Measurements from ENCODE around the gene LDLRAD2.

The LDLRAD2 gene

GRCh38 chr1:21860971-21861370 is 48.9 kb downstream of the LDLRAD2 start:
- Histone ChIP-seq H3F3A (ENCODE audit: insufficient read depth, low read length) (peaks cover 2% of the 10 kb centered on the region), H3K79me2 (ENCODE audit: low read length) (no peaks in the 10 kb centered on the region), H3K9me3 (replicated peaks; ENCODE audit: insufficient read depth, low read length) (no peaks in the 10 kb centered on the region), H3K4me3 (ENCODE audit: low read length) (no peak overlapping the region), H3K4me1 (ENCODE audit: low read length) (peaks cover 13% of the 10 kb centered on the region), H2AFZ (ENCODE audit: low read length) (no peak overlapping the region), H3K9ac (ENCODE audit: low read length) (no peak overlapping the region), H3K36me3 (replicated peaks; ENCODE audit: insufficient read depth, low read length) (no peaks in the 10 kb centered on the region), H3K4me2 (ENCODE audit: low read depth, low read length) (no peak overlapping the region), H4K20me1 (ENCODE audit: insufficient read depth, low read length) (no peaks in the 10 kb centered on the region), H3K27ac (ENCODE audit: low read length) (no peak overlapping the region), H3K9me2 (replicated peaks; ENCODE audit: insufficient read depth, low read length) (no peaks in the 10 kb centered on the region), H3K27me3 (replicated peaks; ENCODE audit: insufficient read depth, low read length) (no peaks in the 10 kb centered on the region)
- TF ChIP-seq EZH2 (optimal IDR thresholded peaks at IDR 0.05; ENCODE audit: low read depth, low read length) = no peak
- no peak for TF ChIP-seq CTCF (IDR thresholded peaks at IDR 0.05; ENCODE audit: low read length)
- no peak for TF ChIP-seq EZH2phosphoT487 (IDR thresholded peaks at IDR 0.05; ENCODE audit: low read length)
- DNase-seq = no peak

GRCh38 chr1:21861602-21862429 is 49.8 kb downstream of the LDLRAD2 start:
- Histone ChIP-seq H3K4me1 (ENCODE audit: low read length) (peaks cover 21% of the 10 kb centered on the region), H3F3A (ENCODE audit: insufficient read depth, low read length) (peaks cover 11% of the 10 kb centered on the region), H3K4me2 (ENCODE audit: low read depth, low read length) (no peak overlapping the region), H3K9me2 (replicated peaks; ENCODE audit: insufficient read depth, low read length) (no peaks in the 10 kb centered on the region), H3K79me2 (ENCODE audit: low read length) (no peaks in the 10 kb centered on the region), H3K9me3 (replicated peaks; ENCODE audit: insufficient read depth, low read length) (no peaks in the 10 kb centered on the region), H3K27ac (ENCODE audit: low read length) (no peak overlapping the region), H3K27me3 (replicated peaks; ENCODE audit: insufficient read depth, low read length) (no peaks in the 10 kb centered on the region), H3K4me3 (ENCODE audit: low read length) (no peak overlapping the region), H4K20me1 (ENCODE audit: insufficient read depth, low read length) (no peaks in the 10 kb centered on the region), H3K9ac (ENCODE audit: low read length) (no peak overlapping the region), H2AFZ (ENCODE audit: low read length) (no peak overlapping the region), H3K36me3 (replicated peaks; ENCODE audit: insufficient read depth, low read length) (no peaks in the 10 kb centered on the region)
- DNase-seq = no peak
- TF ChIP-seq EZH2 (optimal IDR thresholded peaks at IDR 0.05; ENCODE audit: low read depth, low read length) (no peak), EZH2phosphoT487 (IDR thresholded peaks at IDR 0.05; ENCODE audit: low read length) (no peak), CTCF (IDR thresholded peaks at IDR 0.05; ENCODE audit: low read length) (no peak)

GRCh38 chr1:21863981-21864380 is 51.9 kb downstream of the LDLRAD2 start:
- Histone ChIP-seq H3K4me2 (ENCODE audit: low read depth, low read length) (no peak overlapping the region), H3K79me2 (ENCODE audit: low read length) (no peaks in the 10 kb centered on the region), H2AFZ (ENCODE audit: low read length) (no peak overlapping the region), H3K9me3 (replicated peaks; ENCODE audit: insufficient read depth, low read length) (no peaks in the 10 kb centered on the region), H3K27me3 (replicated peaks; ENCODE audit: insufficient read depth, low read length) (no peaks in the 10 kb centered on the region), H3K9me2 (replicated peaks; ENCODE audit: insufficient read depth, low read length) (no peaks in the 10 kb centered on the region), H3K9ac (ENCODE audit: low read length) (no peak overlapping the region), H3F3A (ENCODE audit: insufficient read depth, low read length) (peaks cover 17% of the 10 kb centered on the region), H3K36me3 (replicated peaks; ENCODE audit: insufficient read depth, low read length) (no peaks in the 10 kb centered on the region), H3K4me3 (ENCODE audit: low read length) (no peak overlapping the region), H3K27ac (ENCODE audit: low read length) (no peak overlapping the region), H4K20me1 (ENCODE audit: insufficient read depth, low read length) (no peaks in the 10 kb centered on the region), H3K4me1 (ENCODE audit: low read length) (peaks cover 32% of the 10 kb centered on the region)
- no peak for DNase-seq
- no peak for TF ChIP-seq CTCF (IDR thresholded peaks at IDR 0.05; ENCODE audit: low read length)

Measured in MM.1S (cell line).